Measurements from ENCODE around the gene TM7SF3.

- TF ChIP-seq EP300 (IDR thresholded peaks at IDR 0.05) (no peak), POLR2AphosphoS5 (IDR thresholded peaks at IDR 0.05) (no peak), CTCF (IDR thresholded peaks at IDR 0.05) (no peak), POLR2A (IDR thresholded peaks at IDR 0.05) (no peak)
Measured at GRCh38 chr12:26961803-26962202, 52.4 kb downstream of the TM7SF3 start.
